ENCODE measurements around the gene FBXO2. TPM values are rescaled to one million over a fixed set of nuclear protein-coding genes. Genes with fewer than 3 reads are reported as not detected.

Gene FBXO2
- total and polyA plus RNA-seq, 9 of the 15 experiments (the other 6 are each of a cell fraction or from before 2014, with no cell fraction given): 0.04 to 1.9 (median 0.27) TPM

GRCh38 chr1:11681071-11681771, 27.0 kb upstream of the FBXO2 start, which contains the start of gene MAD2L2 (continued):
- TF ChIP-seq, protein P1, sequence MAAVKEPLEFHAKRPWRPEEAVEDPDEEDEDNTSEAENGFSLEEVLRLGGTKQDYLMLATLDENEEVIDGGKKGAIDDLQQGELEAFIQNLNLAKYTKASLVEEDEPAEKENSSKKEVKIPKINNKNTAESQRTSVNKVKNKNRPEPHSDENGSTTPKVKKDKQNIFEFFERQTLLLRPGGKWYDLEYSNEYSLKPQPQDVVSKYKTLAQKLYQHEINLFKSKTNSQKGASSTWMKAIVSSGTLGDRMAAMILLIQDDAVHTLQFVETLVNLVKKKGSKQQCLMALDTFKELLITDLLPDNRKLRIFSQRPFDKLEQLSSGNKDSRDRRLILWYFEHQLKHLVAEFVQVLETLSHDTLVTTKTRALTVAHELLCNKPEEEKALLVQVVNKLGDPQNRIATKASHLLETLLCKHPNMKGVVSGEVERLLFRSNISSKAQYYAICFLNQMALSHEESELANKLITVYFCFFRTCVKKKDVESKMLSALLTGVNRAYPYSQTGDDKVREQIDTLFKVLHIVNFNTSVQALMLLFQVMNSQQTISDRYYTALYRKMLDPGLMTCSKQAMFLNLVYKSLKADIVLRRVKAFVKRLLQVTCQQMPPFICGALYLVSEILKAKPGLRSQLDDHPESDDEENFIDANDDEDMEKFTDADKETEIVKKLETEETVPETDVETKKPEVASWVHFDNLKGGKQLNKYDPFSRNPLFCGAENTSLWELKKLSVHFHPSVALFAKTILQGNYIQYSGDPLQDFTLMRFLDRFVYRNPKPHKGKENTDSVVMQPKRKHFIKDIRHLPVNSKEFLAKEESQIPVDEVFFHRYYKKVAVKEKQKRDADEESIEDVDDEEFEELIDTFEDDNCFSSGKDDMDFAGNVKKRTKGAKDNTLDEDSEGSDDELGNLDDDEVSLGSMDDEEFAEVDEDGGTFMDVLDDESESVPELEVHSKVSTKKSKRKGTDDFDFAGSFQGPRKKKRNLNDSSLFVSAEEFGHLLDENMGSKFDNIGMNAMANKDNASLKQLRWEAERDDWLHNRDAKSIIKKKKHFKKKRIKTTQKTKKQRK (IDR thresholded peaks at IDR 0.05; ENCODE audit: borderline replicate concordance, low read depth, low read length): no peak
- TF ChIP-seq PCBP1 (IDR thresholded peaks at IDR 0.05; ENCODE audit: low read depth, low read length, poor library complexity, severe bottlenecking) (peak; percentile 93), NONO (IDR thresholded peaks at IDR 0.05; ENCODE audit: low read depth in 2 of 2, low read length in 1 of 2) (peak; percentile 73 to 75; a peak in 3 of 4 replicates), MAFK (IDR thresholded peaks at IDR 0.05; ENCODE audit: low read length) (no peak), JUN (IDR thresholded peaks at IDR 0.05; ENCODE audit: borderline replicate concordance, low read depth, low read length) (0 out of 2 replicates have a peak, but pooled peaks have one; percentile 51), JUN (CRISPR knock-in tag; IDR thresholded peaks at IDR 0.05; ENCODE audit: borderline replicate concordance) (no peak), ZNF384 (IDR thresholded peaks at IDR 0.05; ENCODE audit: low read depth, low read length) (peak; percentile 88), THAP7 (CRISPR knock-in tag; IDR thresholded peaks at IDR 0.05) (no peak), ELF4 (CRISPR knock-in tag; IDR thresholded peaks at IDR 0.05) (peak; percentile 42; the same call in 1 of the 2 replicates), XRCC4 (IDR thresholded peaks at IDR 0.05; ENCODE audit: extremely low read depth, insufficient read depth, insufficient read length) (no peak), REST (IDR thresholded peaks at IDR 0.05; ENCODE audit: borderline replicate concordance) (peak; percentile 98), REST (CRISPR knock-in tag; IDR thresholded peaks at IDR 0.05; ENCODE audit: low read depth) (no peak), CREB3 (tag; conservative IDR thresholded peaks at IDR 0.05; ENCODE audit: low read depth) (no peak), MXI1 (IDR thresholded peaks at IDR 0.05; ENCODE audit: low read depth, low read length) (no peak)

All from K562 (cell line).